Activated naive CD4-positive, alpha-beta T cell treated with anti-CD3 and anti-CD28 coated beads, Interleukin-2, amount 50 U/mL, for 24 hours (primary cell): ENCODE results near the gene CPT1A.

Experiments used
- H3K27ac Mint-ChIP-seq: one replicate; pipeline ENCODE4 v1.8.0; 2021; ENCODE audit warnings: mild to moderate bottlenecking, mixed read lengths
- H3K27me3 Mint-ChIP-seq: one replicate; pipeline ENCODE4 v1.8.0; 2021; ENCODE audit warnings: mixed read lengths
- H3K36me3 Mint-ChIP-seq: one replicate; pipeline ENCODE4 v1.8.0; 2021; ENCODE audit warnings: mixed read lengths
- H3K4me1 Mint-ChIP-seq: one replicate; pipeline ENCODE4 v1.8.0; 2021; ENCODE audit warnings: mixed read lengths
- H3K4me3 Mint-ChIP-seq: one replicate; pipeline ENCODE4 v1.8.0; 2021; ENCODE audit warnings: mild to moderate bottlenecking, mixed read lengths
- H3K9me3 Mint-ChIP-seq: one replicate; pipeline ENCODE4 v1.8.0; 2021; ENCODE audit warnings: mixed read lengths

The CPT1A gene

GRCh38 chr11:68826726-68827125 is 15.0 kb downstream of the CPT1A start:
- Mint-ChIP-seq H3K27ac (no peak overlapping the region), H3K9me3 (no peaks in the 10 kb centered on the region), H3K27me3 (no peaks in the 10 kb centered on the region), H3K4me3 (no peak overlapping the region), H3K36me3 (peaks cover 6% of the 10 kb centered on the region), H3K4me1 (peaks cover 42% of the 10 kb centered on the region)

DNA sequence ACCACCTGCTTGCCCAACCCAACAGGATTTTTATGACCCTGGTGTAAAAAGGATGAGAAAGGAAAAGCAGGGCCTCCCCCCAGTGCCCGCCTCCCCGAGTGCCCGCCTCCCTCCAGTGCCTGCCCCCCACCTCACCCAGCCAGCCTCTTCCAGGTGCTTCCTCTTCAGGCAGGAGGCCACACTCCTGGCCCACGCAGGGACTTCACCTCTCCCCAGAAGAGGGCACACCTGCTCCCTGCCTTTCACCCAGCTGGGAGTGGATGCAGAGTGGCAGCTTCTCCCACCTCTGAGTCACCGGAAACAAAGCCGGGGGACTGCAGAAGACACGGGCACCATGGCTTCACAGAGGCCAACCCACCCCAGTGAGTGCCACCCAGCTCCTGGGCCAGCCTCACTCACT is 16.1 kb downstream of the CPT1A start:
- peaks cover 4% of the 10 kb centered on the region for H3K36me3 Mint-ChIP-seq
- H3K4me3 Mint-ChIP-seq: no peak overlapping the region
- H3K27ac Mint-ChIP-seq: no peak overlapping the region
- peaks cover 37% of the 10 kb centered on the region for H3K4me1 Mint-ChIP-seq
- no peaks in the 10 kb centered on the region for H3K27me3 Mint-ChIP-seq
- H3K9me3 Mint-ChIP-seq: no peaks in the 10 kb centered on the region

- Mint-ChIP-seq H3K9me3 (no peaks in the 10 kb centered on the region), H3K4me1 (peaks cover 30% of the 10 kb centered on the region), H3K36me3 (no peaks in the 10 kb centered on the region), H3K4me3 (no peak overlapping the region), H3K27me3 (no peaks in the 10 kb centered on the region), H3K27ac (no peak overlapping the region)
Observed at GRCh38 chr11:68822546-68822945, 19.2 kb downstream of the CPT1A start.

- peaks cover 35% of the 10 kb centered on the region for H3K4me1 Mint-ChIP-seq
- H3K36me3 Mint-ChIP-seq: no peaks in the 10 kb centered on the region
- H3K9me3 Mint-ChIP-seq: no peaks in the 10 kb centered on the region
- no peak overlapping the region for H3K4me3 Mint-ChIP-seq
- H3K27ac Mint-ChIP-seq: no peak overlapping the region
- H3K27me3 Mint-ChIP-seq: no peaks in the 10 kb centered on the region
Observed at GRCh38 chr11:68821670-68822069, 20.0 kb downstream of the CPT1A start.

DNA sequence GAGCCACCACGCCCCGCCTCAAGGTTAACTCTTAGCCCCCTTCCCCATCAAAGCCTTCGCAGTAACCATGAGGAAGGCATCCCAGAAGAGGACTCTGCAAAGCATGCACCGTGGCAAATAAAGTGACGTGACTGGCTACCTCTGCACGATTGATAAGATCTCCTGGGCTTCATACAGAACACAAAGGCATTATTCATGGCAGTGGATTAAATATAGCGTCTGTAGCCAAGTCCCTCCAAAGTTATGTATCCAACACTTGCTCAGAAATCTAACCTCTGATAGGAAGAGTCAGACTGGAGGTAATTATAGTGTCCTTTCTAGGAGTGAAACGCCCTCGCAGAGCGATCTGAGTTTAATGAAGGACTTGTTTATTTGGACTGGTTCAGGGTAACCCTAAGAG is 22.4 kb downstream of the CPT1A start:
- H3K27ac Mint-ChIP-seq: no peak overlapping the region
- no peak overlapping the region for H3K4me3 Mint-ChIP-seq
- no peaks in the 10 kb centered on the region for H3K36me3 Mint-ChIP-seq
- peaks cover 27% of the 10 kb centered on the region for H3K4me1 Mint-ChIP-seq
- no peaks in the 10 kb centered on the region for H3K9me3 Mint-ChIP-seq
- no peaks in the 10 kb centered on the region for H3K27me3 Mint-ChIP-seq

DNA sequence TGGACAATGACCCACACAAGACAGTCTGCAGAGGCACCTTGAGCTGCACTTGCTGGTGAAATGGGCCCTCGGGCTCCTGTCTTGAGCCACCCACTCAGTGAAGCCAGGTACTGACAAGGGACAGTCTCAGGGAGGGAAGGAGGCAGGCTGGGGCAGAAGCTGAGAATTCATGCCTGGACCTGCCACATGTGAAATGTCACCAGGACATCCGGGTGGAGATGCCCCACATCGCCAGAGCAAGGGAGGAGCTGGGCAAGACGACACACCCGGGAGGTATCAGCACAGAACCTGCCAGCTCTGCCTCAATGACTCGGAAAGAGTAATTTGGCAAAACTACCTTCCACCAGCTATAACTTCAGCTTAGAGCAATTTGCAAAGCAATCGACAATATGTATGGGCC is 23.5 kb downstream of the CPT1A start:
- H3K27ac Mint-ChIP-seq: no peak overlapping the region
- H3K9me3 Mint-ChIP-seq: no peaks in the 10 kb centered on the region
- H3K4me3 Mint-ChIP-seq: no peak overlapping the region
- no peaks in the 10 kb centered on the region for H3K27me3 Mint-ChIP-seq
- no peaks in the 10 kb centered on the region for H3K36me3 Mint-ChIP-seq
- peaks cover 27% of the 10 kb centered on the region for H3K4me1 Mint-ChIP-seq

DNA sequence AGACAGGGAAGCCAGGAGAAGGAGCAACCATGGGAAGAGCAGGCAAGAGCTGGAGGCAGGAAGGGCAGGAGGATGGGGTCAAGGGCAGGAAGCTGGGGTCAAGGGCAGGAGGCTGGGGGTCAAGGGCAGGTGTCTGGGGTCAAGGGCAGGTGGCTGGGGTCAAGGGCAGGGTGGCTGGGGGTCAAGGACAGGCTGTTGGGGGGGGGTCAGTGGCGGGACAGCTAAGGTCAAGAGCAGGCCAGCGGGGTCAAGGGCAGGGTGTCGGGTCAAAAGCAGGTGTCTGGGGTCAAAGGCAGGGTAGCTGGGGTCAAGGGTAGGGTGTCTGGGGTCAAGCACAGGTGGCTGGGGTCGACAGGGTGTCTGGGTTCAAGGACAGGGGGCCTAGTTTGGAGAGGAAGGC is 24.2 kb downstream of the CPT1A start:
- peaks cover 27% of the 10 kb centered on the region for H3K4me1 Mint-ChIP-seq
- peak overlapping the region; percentile 55 for H3K27ac Mint-ChIP-seq
- peaks cover 2% of the 10 kb centered on the region for H3K36me3 Mint-ChIP-seq
- no peak overlapping the region for H3K4me3 Mint-ChIP-seq
- H3K9me3 Mint-ChIP-seq: no peaks in the 10 kb centered on the region
- no peaks in the 10 kb centered on the region for H3K27me3 Mint-ChIP-seq

DNA sequence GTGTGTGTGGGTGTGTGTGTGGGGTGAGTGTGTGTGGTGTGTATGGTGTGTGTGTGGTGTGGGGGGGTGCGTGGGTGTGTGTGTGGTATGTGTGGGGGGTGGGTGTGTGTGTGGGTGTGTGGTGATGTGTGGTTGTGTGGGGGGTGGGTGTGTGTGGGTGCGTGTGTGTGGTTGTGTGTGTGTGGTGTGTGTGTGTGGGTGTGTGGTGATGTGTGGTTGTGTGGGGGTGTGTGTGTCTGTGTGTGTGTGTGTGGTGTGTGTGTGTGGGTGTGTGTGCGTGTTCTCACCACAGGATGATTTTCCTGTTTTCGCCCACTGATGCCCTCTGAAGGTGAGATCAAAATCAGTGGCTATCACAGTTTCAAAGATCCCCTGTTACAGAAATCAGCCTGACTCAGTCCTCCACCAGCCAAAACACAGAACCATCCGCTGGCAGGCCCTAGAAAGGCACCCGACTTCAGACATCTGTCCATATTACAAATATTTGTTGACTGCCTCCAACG is 24.7 kb downstream of the CPT1A start:
- Mint-ChIP-seq H3K9me3 (no peaks in the 10 kb centered on the region), H3K4me3 (no peak overlapping the region), H3K27me3 (no peaks in the 10 kb centered on the region), H3K4me1 (peaks cover 27% of the 10 kb centered on the region), H3K36me3 (peaks cover 2% of the 10 kb centered on the region), H3K27ac (no peak overlapping the region)

GRCh38 chr11:68816251-68816776 is 25.4 kb downstream of the CPT1A start:
- Mint-ChIP-seq H3K27ac (no peak overlapping the region), H3K27me3 (no peaks in the 10 kb centered on the region), H3K9me3 (no peaks in the 10 kb centered on the region), H3K4me3 (no peak overlapping the region), H3K4me1 (peaks cover 27% of the 10 kb centered on the region), H3K36me3 (peaks cover 2% of the 10 kb centered on the region)

- no peaks in the 10 kb centered on the region for H3K27me3 Mint-ChIP-seq
- no peaks in the 10 kb centered on the region for H3K9me3 Mint-ChIP-seq
- H3K27ac Mint-ChIP-seq: no peak overlapping the region
- peaks cover 2% of the 10 kb centered on the region for H3K36me3 Mint-ChIP-seq
- H3K4me3 Mint-ChIP-seq: no peak overlapping the region
- peaks cover 20% of the 10 kb centered on the region for H3K4me1 Mint-ChIP-seq
Observed at GRCh38 chr11:68813773-68814172, 27.9 kb downstream of the CPT1A start.

GRCh38 chr11:68812526-68812925 is 29.2 kb downstream of the CPT1A start:
- Mint-ChIP-seq H3K4me3 (no peak overlapping the region), H3K36me3 (peaks cover 2% of the 10 kb centered on the region), H3K27me3 (no peaks in the 10 kb centered on the region), H3K9me3 (no peaks in the 10 kb centered on the region), H3K4me1 (peaks cover 10% of the 10 kb centered on the region), H3K27ac (no peak overlapping the region)

DNA sequence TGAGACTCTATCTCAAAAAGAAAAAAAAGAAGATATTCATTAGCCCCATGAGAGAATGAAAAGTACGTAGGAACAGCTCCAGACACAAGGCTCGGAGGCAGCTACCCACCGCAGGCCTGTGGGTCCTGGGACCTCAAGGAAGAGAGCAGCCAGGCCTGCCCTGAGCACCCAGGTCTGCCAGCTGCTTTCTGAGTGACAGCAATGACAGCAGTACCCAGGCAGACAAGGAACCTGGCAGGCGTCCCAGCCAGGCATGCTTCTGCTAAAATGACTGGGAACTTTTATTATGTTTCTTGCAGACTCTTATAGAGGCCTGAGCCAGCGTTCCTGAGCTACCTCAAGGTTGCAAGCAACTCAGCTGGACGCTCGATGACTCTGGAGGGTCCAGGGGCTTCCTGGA is 31.6 kb downstream of the CPT1A start:
- no peak overlapping the region for H3K4me3 Mint-ChIP-seq
- H3K36me3 Mint-ChIP-seq: peaks cover 2% of the 10 kb centered on the region
- no peak overlapping the region for H3K27ac Mint-ChIP-seq
- no peaks in the 10 kb centered on the region for H3K27me3 Mint-ChIP-seq
- H3K4me1 Mint-ChIP-seq: no peaks in the 10 kb centered on the region
- no peaks in the 10 kb centered on the region for H3K9me3 Mint-ChIP-seq

GRCh38 chr11:68809506-68809905 is 32.2 kb downstream of the CPT1A start:
- H3K4me1 Mint-ChIP-seq: no peaks in the 10 kb centered on the region
- H3K4me3 Mint-ChIP-seq: no peak overlapping the region
- no peak overlapping the region for H3K27ac Mint-ChIP-seq
- no peaks in the 10 kb centered on the region for H3K27me3 Mint-ChIP-seq
- H3K9me3 Mint-ChIP-seq: no peaks in the 10 kb centered on the region
- H3K36me3 Mint-ChIP-seq: peaks cover 2% of the 10 kb centered on the region

DNA sequence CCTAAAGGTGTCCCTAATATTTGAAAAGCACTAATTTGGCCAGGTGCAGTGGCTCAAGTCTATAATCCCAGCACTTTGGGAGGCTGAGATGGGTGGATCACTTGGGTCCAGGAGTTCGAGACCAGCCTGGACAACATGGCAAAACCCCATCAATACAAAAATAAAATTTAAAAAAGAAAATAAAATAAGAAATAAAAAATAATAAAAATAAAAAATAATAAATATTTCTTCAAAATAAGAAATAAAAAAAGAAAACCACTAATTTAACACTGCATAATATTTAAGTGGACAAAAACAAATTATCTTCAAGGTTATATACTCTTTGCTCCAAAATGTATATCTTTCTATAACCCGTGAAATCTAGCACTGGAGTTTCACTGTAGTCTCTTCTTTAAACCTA is 32.9 kb downstream of the CPT1A start:
- Mint-ChIP-seq H3K27ac (no peak overlapping the region), H3K36me3 (peaks cover 2% of the 10 kb centered on the region), H3K27me3 (no peaks in the 10 kb centered on the region), H3K4me3 (no peak overlapping the region), H3K9me3 (no peaks in the 10 kb centered on the region), H3K4me1 (no peaks in the 10 kb centered on the region)

GRCh38 chr11:68806931-68807844 is 34.5 kb downstream of the CPT1A start:
- Mint-ChIP-seq H3K9me3 (no peaks in the 10 kb centered on the region), H3K36me3 (no peaks in the 10 kb centered on the region), H3K27me3 (no peaks in the 10 kb centered on the region), H3K27ac (no peak overlapping the region), H3K4me1 (no peaks in the 10 kb centered on the region), H3K4me3 (no peak overlapping the region)

DNA sequence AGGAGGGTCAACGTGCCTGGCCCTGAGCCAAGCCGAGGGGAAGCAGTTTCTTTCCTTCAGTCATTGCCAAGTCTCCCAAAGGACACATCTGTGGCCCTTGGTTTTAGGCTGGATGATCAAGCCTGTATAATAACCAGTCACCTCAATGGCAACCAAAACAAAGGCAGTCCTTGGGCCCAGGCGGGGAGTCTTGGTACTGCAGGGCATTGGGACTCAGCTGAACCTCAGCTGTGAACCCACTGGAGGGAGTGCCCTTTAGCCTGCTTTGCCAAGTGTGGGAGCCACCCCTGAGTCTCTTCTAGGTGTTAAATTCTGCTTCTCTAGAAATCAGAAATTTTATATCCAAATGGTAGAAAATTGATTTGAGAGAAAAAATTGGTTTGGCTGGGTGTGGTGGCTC is 36.9 kb downstream of the CPT1A start:
- Mint-ChIP-seq H3K36me3 (peaks cover 2% of the 10 kb centered on the region), H3K27me3 (no peaks in the 10 kb centered on the region), H3K4me3 (no peak overlapping the region), H3K4me1 (no peaks in the 10 kb centered on the region), H3K9me3 (no peaks in the 10 kb centered on the region), H3K27ac (no peak overlapping the region)
